CD4-positive, alpha-beta T cell treated with Interleukin-4 for 1 hour (primary cell): ENCODE measurements around the gene TOMM34.
A peak's percentile ranks its signal among the peaks of the same experiment; 100 is the strongest.

ENCODE experiments used
- DNase-seq, 2 donors: peaks; one replicate each; pipeline ENCODE4 v3.0.0-alpha.2; 2020 to 2022

TOMM34 gene

DNA sequence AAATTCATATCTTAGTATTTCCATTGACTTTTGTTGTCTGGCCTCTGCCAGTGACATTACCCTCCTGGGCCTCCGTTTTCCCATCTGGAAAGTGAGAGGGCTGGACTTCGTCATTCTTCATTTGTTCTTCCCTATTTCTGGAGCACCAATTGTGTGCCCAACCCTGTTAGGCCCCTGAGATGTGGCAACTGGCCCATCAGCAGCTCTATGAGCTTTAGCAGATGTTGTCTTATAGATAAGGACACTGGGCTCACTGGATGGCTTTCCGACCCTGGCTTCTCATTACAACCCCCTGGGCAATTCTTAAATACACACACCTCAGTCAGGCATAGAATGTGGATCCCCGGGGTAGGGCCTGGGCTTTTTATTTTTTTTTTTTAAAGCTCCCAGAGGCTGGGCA is 35.7 kb downstream of the TOMM34 start:
- no peak for DNase-seq

- no peak for DNase-seq
These were observed 38.8 kb downstream of the TOMM34 start for GRCh38 chr20:44921447-44921846.

DNA sequence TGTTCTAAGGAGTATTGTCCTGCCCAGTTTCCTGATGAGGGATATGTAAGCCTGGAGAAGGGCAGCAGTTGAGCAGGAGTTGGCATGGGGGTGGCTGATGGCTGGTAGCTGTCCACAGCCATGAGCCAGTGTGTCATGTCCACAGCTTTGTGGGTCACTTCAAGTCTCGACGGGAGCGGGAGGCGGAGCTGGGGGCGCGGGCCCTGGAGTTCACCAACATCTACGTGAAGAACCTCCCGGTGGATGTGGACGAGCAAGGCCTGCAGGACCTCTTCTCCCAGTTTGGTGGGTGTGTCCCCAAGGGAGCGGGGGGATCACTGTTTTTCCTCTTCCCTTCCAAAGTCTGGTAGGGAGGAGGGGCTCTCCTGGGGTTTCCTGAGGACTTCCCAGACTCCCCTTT is 41.4 kb downstream of the TOMM34 start:
- DNase-seq, result no peak

- no peak for DNase-seq
These were observed 41.9 kb downstream of the TOMM34 start for GRCh38 chr20:44918342-44918741.

DNA sequence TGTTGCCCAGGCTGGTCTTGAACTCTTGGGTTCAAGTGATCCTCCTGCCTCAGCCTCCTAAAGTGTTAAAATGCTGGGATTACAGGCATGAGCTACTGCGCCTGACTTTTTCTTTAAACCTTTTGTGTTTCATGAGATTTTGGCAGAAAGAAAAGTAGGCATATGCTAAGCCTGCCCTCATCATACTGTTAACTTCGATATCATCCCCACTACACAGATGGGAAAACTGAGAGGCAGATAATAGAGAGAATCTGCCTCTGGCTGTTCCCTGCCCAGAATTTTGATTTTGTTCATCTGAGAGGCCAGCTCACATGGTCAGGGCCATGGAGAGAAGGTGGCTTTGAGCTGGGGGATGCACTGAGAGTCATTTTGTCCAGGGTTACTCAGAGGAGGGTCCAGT is 42.8 kb downstream of the TOMM34 start:
- DNase-seq, result no peak

DNA sequence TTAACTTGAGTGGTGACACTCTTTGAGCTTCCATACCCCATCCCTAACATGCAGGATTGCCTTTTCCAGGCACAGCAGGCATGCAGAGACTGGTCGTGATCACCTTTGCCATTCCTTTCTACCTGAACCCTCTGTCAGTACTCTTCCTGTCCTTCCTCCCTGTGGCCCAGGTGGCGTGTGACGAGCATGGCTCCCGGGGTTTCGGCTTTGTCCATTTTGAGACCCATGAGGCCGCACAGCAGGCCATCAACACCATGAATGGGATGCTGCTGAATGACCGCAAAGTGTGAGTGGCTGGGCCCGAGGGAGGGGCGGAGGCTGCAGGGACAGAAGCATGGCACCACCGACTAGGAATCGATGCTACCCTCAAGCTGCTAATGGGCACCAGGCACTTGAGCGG is 43.6 kb downstream of the TOMM34 start:
- DNase-seq, result no peak

GRCh38 chr20:44914924-44915323 is 45.3 kb downstream of the TOMM34 start:
- no peak for DNase-seq

GRCh38 chr20:44912189-44912588 is 48.0 kb downstream of the TOMM34 start:
- no peak for DNase-seq

- DNase-seq, result peak; percentile 47 to 50
These were observed 48.8 kb downstream of the TOMM34 start for GRCh38 chr20:44911264-44911921.

GRCh38 chr20:44910690-44911262 is 49.4 kb downstream of the TOMM34 start:
- DNase-seq, result no peak

DNA sequence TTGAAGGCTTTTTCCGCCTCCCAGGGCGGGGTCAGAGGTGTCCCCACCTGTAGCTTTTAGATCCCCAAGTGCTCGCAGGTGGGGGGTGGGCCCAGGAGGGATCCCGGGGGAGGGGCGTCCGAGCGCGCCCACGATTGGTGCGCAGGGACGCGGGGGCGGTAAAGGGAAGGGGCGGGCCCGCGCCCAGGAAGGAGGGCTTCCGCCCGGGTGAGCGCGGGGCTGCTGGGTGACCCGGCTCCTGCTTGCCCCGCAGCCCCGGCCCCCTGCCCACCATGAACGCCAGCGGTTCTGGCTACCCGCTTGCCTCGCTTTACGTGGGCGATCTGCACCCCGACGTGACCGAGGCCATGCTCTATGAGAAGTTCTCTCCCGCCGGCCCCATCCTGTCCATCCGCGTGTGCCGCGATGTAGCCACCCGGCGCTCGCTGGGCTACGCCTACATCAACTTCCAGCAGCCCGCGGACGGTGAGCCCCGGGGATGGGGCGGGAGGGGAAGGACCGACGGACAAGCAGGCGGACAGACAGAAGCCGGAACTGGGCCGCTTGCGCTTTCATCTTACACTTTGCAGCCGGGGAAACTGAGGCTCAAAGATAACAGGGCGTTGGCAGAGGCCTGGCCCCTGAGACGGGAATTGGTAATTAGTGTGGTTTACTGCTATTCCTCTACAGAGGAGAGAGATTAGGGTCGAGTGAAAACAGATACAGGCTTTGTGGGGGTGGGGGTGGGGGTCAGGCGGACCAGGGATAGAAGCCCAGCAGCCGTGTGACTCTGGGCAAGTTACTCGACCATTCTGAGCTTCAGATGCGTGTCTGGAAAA is 50.1 kb downstream of the TOMM34 start, which contains the start of gene PABPC1L:
Gene PABPC1L, plus strand, starts transcription at position 189 of the 818 bp plus-strand sequence. Its CDS starts 84 bp downstream, at position 273.
- DNase-seq, result peak; percentile 77 to 79

DNA sequence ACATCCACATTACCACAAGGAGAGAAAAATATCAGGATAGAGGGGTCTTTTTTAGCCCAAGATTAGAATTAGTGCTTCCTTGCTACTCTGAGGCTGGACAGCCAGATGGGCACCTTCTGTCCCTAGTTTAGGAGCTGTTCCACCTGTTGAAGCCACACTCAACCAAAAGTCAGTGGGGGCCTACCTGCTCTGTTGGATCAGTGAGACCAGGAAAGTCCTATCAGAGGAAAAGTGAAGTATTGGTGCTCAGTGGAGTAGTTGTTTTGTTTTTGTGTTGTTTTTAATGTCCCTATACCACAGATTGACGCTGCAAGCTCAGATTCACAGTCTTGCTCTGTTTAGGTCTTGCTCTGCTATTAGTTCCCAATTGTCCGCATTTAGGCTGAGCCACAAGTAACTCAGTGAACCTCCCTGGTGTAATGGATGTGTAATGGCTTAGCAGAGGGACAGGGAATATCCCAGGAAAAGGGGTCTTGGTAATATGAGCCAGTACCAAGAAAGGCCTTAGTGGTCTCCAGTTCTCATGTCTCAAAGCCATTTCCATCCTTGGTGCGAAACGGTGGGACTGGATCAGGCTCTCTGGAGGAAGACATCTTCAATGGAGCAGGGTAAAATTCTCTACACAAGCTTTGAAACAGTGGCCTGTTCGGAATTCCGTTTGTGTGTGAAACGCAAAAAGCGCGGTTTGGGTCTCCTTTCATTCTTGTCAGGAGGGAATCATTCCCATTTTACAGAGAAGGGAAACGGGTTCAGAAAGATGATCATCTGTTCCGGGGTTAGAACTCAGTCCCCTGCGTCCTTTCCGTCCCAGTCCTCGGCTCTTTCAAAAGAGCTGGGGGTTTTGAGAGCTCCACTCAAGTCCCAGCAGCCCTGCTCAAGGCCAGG is 51.0 kb downstream of the TOMM34 start:
- DNase-seq, result no peak

GRCh38 chr20:44904377-44904776 is 55.8 kb downstream of the TOMM34 start:
- no peak for DNase-seq

DNA sequence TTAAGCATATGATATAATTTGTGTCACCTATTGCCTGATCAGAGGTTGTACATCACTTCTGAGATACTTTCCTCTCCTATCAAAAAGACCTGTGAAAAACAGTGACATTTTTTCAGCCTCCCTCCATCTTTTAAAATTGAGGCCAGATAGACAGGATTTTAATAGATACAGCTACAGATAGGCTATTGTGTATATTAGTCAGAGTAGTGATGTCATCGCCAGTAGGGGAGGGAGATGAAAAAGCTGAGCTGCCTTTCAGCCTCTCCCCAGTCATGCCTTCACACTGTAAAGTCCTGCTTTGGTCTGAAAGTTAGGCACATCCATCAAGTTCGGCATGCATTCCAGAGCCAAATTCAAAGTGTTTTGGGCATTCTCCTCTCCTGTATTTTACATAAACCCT is 58.2 kb downstream of the TOMM34 start:
- no peak for DNase-seq

DNA sequence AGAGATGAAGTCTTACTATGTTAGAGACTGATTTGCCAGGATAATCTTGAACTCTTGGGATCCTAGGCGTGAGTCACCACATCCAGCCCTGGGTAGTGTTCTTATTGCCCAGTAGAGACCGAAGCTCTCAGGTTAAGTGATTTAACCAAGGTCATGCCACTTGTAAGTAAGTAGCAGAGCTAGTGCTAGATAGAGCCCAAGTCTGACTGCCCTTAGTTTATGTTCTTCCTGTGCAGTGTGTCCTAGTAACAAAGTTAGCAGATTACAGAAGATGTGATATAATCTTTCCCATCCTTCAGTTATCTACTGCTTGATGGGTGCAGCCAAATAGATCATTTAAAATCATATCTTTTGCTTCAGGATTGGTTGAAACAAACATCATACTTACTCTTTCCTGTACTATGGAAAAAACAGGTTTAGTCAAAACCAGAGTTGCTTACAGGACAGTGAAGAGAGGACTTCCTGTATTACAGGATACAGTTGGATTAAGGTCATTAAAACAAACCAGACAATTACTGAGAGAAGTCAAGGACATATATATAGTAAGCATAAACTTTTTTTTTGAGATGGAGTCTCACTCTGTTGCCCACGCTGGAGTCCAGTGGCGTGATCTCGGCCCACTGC is 59.9 kb downstream of the TOMM34 start:
- DNase-seq, result no peak

GRCh38 chr20:44897133-44897532 is 63.1 kb downstream of the TOMM34 start:
- no peak for DNase-seq

GRCh38 chr20:44896583-44896982 is 63.6 kb downstream of the TOMM34 start:
- DNase-seq, result no peak

GRCh38 chr20:44894959-44895358 is 65.2 kb downstream of the TOMM34 start:
- DNase-seq, result no peak
